Hippocampal formation (tissue), 2 donors: ENCODE results near the gene IRS2.

Experiments used
- DNase-seq, 2 donors: peaks; one replicate each; lab custom pipeline; 2025; lab: John Stamatoyannopoulos, UW

The IRS2 gene

GRCh38 chr13:109704771-109705635 is 81.4 kb downstream of the IRS2 start:
- peak in 1 of 2 donors; percentile 20 for DNase-seq

GRCh38 chr13:109703250-109703649 is 83.1 kb downstream of the IRS2 start:
- no peak for DNase-seq
